Fibroblast of pulmonary artery (primary cell): ENCODE measurements around the gene CREG2.
A peak's percentile ranks its signal among the peaks of the same experiment; 100 is the strongest.

ENCODE experiments used
- DNase-seq: peaks from one replicate; pipeline ENCODE4 v3.0.0-alpha.2; 2010; ENCODE audit warnings: low read depth
- H3K4me3 ChIP-seq: replicated peaks from 2 replicates; pipeline ENCODE4 v1.5.1; 2011; ENCODE audit warnings: low read depth, mild to moderate bottlenecking, control low read depth, low read length, moderate library complexity
- CTCF ChIP-seq: IDR thresholded peaks from 2 replicates; pipeline ENCODE4 v1.5.1; 2011; ENCODE audit warnings: mild to moderate bottlenecking, control low read depth, low read length, inconsistent platforms; ENCODE audit errors: missing control alignments

The CREG2 gene

GRCh38 chr2:101418460-101419095 lies 31.3 kb upstream of the CREG2 start:
- peak; percentile 19 for DNase-seq
- H3K4me3 ChIP-seq, result no peak overlapping the region
- no peak for TF ChIP-seq CTCF

- DNase-seq, result no peak
- no peak for TF ChIP-seq CTCF
- H3K4me3 ChIP-seq, result no peak overlapping the region
These were observed 29.3 kb upstream of the CREG2 start for GRCh38 chr2:101416609-101417008.

GRCh38 chr2:101415884-101416283 lies 28.6 kb upstream of the CREG2 start:
- no peak overlapping the region for H3K4me3 ChIP-seq
- DNase-seq, result no peak
- no peak for TF ChIP-seq CTCF

GRCh38 chr2:101415220-101415619 lies 27.9 kb upstream of the CREG2 start:
- no peak for DNase-seq
- H3K4me3 ChIP-seq, result no peak overlapping the region
- TF ChIP-seq CTCF, result no peak

- no peak for DNase-seq
- TF ChIP-seq CTCF, result no peak
These were observed 24.9 kb upstream of the CREG2 start for GRCh38 chr2:101412092-101412694.

GRCh38 chr2:101410746-101411145 lies 23.4 kb upstream of the CREG2 start:
- TF ChIP-seq CTCF, result no peak
- no peak for DNase-seq
- H3K4me3 ChIP-seq, result no peak overlapping the region

More at GRCh38 chr2:101412092-101412694, 24.9 kb upstream of the CREG2 start:
- no peak overlapping the region for H3K4me3 ChIP-seq

GRCh38 chr2:101410114-101410513 lies 22.8 kb upstream of the CREG2 start:
- TF ChIP-seq CTCF, result no peak
- DNase-seq, result no peak
- H3K4me3 ChIP-seq, result no peak overlapping the region
